ENCODE results near the gene NCAM2.
"Not testable (repeated sequence)": the region's sequence is repeated elsewhere in the genome, so short reads cannot be mapped to it uniquely, and the experiment has no call there.

NCAM2 gene

DNA sequence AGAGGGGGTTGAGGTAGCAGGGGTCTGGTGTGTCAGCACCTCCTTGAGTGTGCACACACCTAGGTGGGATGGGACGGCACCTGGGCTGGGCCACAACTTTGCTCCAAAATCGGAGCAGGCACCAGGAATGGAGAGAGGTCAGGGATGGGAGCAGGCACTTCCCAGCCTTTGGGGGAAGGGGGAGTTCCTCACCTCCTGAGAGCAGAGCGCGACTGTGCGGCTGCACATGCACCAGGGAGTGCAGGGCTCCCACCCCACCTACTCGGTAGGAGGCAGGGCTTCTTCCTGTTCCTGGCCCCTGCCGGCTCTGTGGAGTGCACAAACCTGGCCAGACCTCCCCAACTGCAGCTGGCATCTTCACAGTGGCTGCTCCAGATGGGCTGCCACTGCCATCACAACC, 399.3 kb downstream of the NCAM2 start:
- Histone ChIP-seq H3K27me3 (0 out of 2 replicates have a peak, but pooled peaks cover 4% of the 10 kb centered on the region), H3K27ac (no peak overlapping the region), H3K9ac (no peak overlapping the region), H3K4me3 (no peak overlapping the region), H4K20me1 (no peaks in the 10 kb centered on the region), H3K4me1 (no peaks in the 10 kb centered on the region), H3K9me3 (peaks cover 42% of the 10 kb centered on the region), H3K36me3 (0 out of 2 replicates have a peak, but pooled peaks cover 4% of the 10 kb centered on the region), H3K4me2 (no peak overlapping the region)
- TF ChIP-seq Cebpa-rat (IDR thresholded peaks at IDR 0.05): no peak

DNA sequence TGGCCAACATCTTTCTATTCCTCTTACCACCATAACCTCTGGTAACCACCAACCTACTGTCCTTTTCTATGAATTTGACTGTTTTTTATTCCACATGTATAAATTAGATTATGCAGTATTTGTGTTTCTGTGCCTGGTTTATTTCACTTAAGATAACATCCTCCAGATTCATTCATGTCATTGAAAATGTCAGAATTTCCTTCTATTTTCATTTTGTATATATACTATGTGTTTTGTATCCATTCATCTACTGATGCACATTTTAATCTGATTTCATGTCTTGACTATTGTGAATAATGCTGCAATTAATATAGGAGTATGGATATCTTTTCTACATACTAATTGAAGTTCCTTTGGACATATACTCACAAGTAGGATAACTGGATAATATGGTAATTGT, 403.2 kb downstream of the NCAM2 start:
- no peak for TF ChIP-seq Cebpa-rat (IDR thresholded peaks at IDR 0.05)

DNA sequence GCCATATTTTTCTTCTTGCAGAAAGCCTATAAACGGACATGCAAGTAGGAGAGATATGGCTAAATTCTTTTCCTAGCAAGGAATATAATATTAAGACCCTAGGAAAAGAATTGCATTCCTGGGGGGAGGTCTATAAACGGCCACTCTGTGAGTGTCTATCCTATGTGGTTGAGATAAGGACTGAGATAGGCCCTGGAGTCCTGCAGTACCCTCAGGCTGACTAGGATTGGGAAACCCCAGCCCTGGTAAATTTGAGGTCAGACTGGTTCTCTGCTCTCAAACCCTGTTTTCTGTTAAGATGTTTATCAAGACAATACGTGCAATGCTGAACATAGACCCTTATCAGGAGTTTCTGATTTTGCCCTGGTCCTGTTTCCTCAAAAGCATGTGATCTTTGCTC, 404.0 kb downstream of the NCAM2 start:
- H3K9me3 ChIP-seq: peaks cover 27% of the 10 kb centered on the region
- H3K9ac ChIP-seq, H3K4me2 ChIP-seq, H3K4me1 ChIP-seq, H4K20me1 ChIP-seq, H3K27ac ChIP-seq, H3K27me3 ChIP-seq, H3K4me3 ChIP-seq, H3K36me3 ChIP-seq: not testable (repeated sequence)

More for the DNA sequence above, 403.2 kb downstream of the NCAM2 start:
- Histone ChIP-seq H3K27ac (no peak overlapping the region), H3K4me3 (no peak overlapping the region), H3K36me3 (0 out of 2 replicates have a peak, but pooled peaks cover 4% of the 10 kb centered on the region), H3K9me3 (peaks cover 34% of the 10 kb centered on the region), H4K20me1 (no peaks in the 10 kb centered on the region), H3K9ac (no peak overlapping the region), H3K27me3 (0 out of 2 replicates have a peak, but pooled peaks cover 4% of the 10 kb centered on the region), H3K4me2 (no peak overlapping the region), H3K4me1 (0 out of 2 replicates have a peak, but pooled peaks cover under 1% of the 10 kb centered on the region)

DNA sequence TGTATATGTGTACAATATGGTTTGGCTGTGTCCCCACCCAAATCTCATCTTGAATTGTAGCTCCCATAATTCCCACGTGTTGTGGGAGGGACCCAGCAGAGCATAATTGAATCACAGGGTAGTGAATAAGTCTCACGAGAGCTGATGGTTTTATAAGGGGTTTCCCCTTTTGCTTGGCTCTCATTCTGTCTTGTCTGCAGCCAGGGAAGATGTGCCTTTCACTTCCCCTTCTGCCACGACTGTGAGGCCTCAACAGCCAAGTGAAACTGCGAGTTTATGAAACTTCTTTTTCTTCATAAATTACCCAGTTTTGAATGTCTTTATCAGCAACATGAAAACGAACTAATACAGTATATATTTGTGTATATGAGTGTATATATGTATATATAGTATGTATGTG, 406.1 kb downstream of the NCAM2 start:
- H3K4me1 ChIP-seq, H3K27me3 ChIP-seq, H3K4me3 ChIP-seq, H3K9ac ChIP-seq, H4K20me1 ChIP-seq, H3K27ac ChIP-seq, H3K36me3 ChIP-seq, H3K4me2 ChIP-seq: not testable (repeated sequence)
- peaks cover 18% of the 10 kb centered on the region for H3K9me3 ChIP-seq

DNA sequence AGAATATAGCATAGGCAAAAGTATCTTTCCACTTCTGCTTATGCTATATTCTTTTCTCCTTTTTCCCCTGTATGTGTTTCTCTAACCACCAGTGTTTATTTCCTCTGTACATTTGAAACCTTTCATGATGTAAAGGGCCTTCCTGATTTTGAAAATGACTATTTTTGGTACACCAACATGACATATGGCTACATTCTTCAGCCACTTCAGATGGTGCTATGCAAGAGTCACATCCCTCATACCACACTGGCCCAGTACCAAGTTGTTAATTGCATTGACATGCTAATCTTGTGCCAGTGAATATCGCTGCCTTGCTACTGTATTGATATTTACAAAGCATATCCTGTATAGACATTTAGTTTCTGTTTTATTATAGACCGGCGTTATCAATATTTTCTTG, 408.7 kb downstream of the NCAM2 start:
- Histone ChIP-seq H3K4me3 (no peak overlapping the region), H3K9me3 (peaks cover 15% of the 10 kb centered on the region), H3K27ac (no peak overlapping the region), H3K9ac (no peak overlapping the region), H3K4me2 (0 out of 2 replicates have a peak overlapping the region, but pooled peaks have one; percentile 0), H3K4me1 (peaks cover 8% of the 10 kb centered on the region; the same call in 1 of the 2 replicates), H3K27me3 (no peaks in the 10 kb centered on the region), H4K20me1 (no peaks in the 10 kb centered on the region), H3K36me3 (no peaks in the 10 kb centered on the region)
- TF ChIP-seq Cebpa-rat (IDR thresholded peaks at IDR 0.05): no peak

DNA sequence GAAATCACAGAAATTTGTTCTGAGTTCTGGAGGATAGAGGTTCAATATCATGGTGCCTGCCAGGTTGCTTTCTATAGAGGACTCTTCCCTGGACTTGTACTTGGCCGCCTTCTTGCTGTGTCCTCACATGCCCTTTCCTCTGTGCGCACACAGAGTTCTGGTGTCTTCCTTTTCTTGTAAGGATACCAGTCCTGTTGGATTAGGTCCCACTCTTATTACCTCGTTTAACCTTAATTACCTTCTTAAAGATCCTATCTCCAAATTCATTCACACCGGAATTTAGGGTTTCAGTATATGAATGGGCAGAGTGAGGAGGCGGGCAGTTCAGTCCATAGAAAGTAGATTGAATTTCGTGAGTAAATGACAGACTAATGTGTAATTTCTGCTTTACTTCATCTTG, 413.9 kb downstream of the NCAM2 start:
- H3K27ac ChIP-seq: no peak overlapping the region
- H3K4me2 ChIP-seq: no peak overlapping the region
- H3K9me3 ChIP-seq: no peaks in the 10 kb centered on the region
- no peak overlapping the region for H3K4me3 ChIP-seq
- H3K9ac ChIP-seq: no peak overlapping the region
- H3K27me3 ChIP-seq: no peaks in the 10 kb centered on the region
- no peaks in the 10 kb centered on the region for H3K36me3 ChIP-seq
- peaks cover 1% of the 10 kb centered on the region; the same call in 1 of the 2 replicates for H3K4me1 ChIP-seq
- H4K20me1 ChIP-seq: no peaks in the 10 kb centered on the region
- TF ChIP-seq Cebpa-rat (IDR thresholded peaks at IDR 0.05): no peak

DNA sequence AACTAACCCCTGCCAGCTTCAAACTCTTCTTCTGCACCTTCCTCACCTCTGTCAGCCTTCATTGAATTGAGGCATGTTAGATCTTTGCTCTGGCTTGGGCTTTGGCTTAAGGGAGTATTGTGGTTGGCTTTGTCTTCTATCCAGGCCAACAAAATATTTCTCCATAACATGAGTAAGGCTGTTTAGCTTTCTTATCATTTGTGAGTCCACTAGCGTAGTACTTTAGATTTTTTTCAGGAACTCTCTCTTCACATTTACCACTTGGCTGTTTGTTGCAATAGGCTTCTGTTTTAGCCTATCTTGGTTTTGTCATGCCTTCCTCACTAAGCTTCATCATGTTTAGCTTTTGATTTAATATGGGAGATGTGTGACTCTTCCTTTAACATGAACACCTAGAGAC, 417.5 kb downstream of the NCAM2 start:
- no peak overlapping the region for H3K9ac ChIP-seq
- no peak overlapping the region for H3K4me3 ChIP-seq
- no peak overlapping the region for H3K4me2 ChIP-seq
- H3K36me3 ChIP-seq: no peaks in the 10 kb centered on the region
- no peaks in the 10 kb centered on the region for H4K20me1 ChIP-seq
- H3K27ac ChIP-seq: no peak overlapping the region
- no peaks in the 10 kb centered on the region for H3K9me3 ChIP-seq
- TF ChIP-seq Cebpa-rat (IDR thresholded peaks at IDR 0.05): no peak
- no peaks in the 10 kb centered on the region for H3K4me1 ChIP-seq
- H3K27me3 ChIP-seq: no peaks in the 10 kb centered on the region

DNA sequence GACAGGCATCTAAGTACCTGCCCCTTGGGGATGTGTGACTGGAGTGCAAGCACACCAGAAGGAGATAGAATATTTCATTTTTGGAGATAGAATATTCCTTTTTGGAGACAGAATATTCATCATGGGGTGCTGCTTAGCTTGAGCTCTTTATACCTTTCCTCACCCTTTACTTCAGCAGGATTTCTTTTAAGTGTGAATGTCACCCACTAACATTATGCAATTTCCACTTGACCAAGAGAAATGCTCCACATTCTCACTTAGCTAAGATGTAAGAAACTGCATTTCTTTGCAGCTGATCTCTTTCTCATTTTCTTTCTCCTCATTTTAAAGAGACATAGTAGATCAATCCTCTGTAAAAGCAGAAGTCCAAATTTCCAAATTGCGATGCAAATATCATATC, 436.7 kb downstream of the NCAM2 start:
- Histone ChIP-seq H3K4me2 (no peak overlapping the region), H4K20me1 (no peaks in the 10 kb centered on the region), H3K36me3 (no peaks in the 10 kb centered on the region), H3K9me3 (no peaks in the 10 kb centered on the region), H3K4me3 (no peak overlapping the region), H3K4me1 (no peaks in the 10 kb centered on the region), H3K27ac (no peak overlapping the region), H3K9ac (no peak overlapping the region), H3K27me3 (no peaks in the 10 kb centered on the region)
- TF ChIP-seq Cebpa-rat (IDR thresholded peaks at IDR 0.05): no peak

DNA sequence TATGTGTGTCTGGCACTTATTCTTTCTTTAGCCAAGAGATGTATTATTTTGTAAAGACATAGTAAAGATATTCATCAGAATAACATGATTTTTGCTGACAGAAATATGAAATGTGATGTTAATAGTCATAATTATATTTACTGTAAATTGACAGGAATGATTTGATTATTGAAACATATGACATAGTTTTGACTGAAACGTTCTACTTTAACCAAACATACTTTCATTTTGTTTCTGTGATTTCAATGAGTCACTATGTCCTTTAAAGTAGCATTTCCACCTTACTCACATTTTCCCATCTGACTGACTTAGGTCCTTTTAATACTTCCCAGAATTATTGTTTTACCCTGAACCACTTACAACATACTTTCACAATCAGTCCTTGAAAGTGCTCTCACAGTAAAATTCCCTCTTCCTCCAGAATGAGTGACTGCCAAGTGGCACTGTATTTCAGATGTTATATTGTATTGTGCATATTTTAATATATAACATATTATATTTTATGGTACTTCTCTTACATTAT, 437.9 kb downstream of the NCAM2 start:
- Histone ChIP-seq H3K4me3 (no peak overlapping the region), H3K4me1 (no peaks in the 10 kb centered on the region), H3K27ac (no peak overlapping the region), H3K9ac (no peak overlapping the region), H3K27me3 (no peaks in the 10 kb centered on the region), H3K9me3 (no peaks in the 10 kb centered on the region), H4K20me1 (no peaks in the 10 kb centered on the region), H3K36me3 (no peaks in the 10 kb centered on the region), H3K4me2 (no peak overlapping the region)
- no peak for TF ChIP-seq Cebpa-rat (IDR thresholded peaks at IDR 0.05)

DNA sequence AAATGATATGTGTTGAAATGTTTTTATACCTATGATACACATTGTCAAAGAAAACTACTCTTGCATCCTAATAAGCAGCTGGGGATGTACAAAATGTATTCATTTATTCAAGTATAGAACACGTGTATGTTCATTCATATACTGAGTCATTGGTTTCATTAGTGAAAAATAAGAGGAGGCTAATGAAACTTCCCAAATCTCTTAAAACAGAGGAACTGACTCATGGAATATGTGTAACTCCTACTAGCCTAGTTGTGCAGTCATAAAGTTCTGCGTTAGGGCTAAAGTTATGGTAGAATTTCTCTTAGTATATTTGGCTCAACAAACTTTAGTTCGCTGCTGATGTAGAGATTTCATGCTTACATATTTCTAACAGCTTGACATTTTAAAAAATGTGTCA, 441.6 kb downstream of the NCAM2 start:
- no peaks in the 10 kb centered on the region for H3K27me3 ChIP-seq
- H3K36me3 ChIP-seq: no peaks in the 10 kb centered on the region
- no peaks in the 10 kb centered on the region for H4K20me1 ChIP-seq
- H3K4me3 ChIP-seq: no peak overlapping the region
- no peak overlapping the region for H3K4me2 ChIP-seq
- H3K9ac ChIP-seq: no peak overlapping the region
- no peaks in the 10 kb centered on the region for H3K4me1 ChIP-seq
- H3K9me3 ChIP-seq: no peaks in the 10 kb centered on the region
- no peak for TF ChIP-seq Cebpa-rat (IDR thresholded peaks at IDR 0.05)
- no peak overlapping the region for H3K27ac ChIP-seq

DNA sequence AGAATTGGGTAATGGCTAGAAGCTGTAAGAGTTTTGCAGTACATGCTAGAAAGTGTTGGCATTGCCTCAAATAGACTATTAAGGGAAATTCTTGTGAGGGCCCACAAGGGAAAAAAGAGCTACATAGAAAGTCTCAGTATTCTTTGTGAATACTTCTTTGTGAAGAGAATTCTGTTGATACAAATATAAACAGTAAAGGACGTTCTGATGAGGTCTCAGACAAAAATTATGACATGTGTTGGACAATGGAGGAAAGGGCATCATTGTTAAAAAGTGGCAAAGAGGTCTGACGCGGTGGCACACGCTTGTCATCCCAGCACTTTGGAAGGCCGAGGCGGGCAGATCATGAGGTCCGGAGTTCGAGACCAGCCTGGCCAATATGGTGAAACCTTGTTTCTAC, 458.9 kb downstream of the NCAM2 start:
- Histone ChIP-seq H3K4me1 (no peaks in the 10 kb centered on the region), H4K20me1 (no peaks in the 10 kb centered on the region), H3K4me3 (no peak overlapping the region), H3K9me3 (no peaks in the 10 kb centered on the region), H3K27ac (no peak overlapping the region), H3K9ac (no peak overlapping the region), H3K4me2 (no peak overlapping the region), H3K36me3 (no peaks in the 10 kb centered on the region), H3K27me3 (no peaks in the 10 kb centered on the region)
- no peak for TF ChIP-seq Cebpa-rat (IDR thresholded peaks at IDR 0.05)
